Ovary (tissue), 3 donors: ENCODE measurements around the gene FRMD4A.

Source experiments
- POLR2A ChIP-seq: fragments of 450-650 bp; IDR thresholded peaks from one replicate; pipeline ENCODE4 v1.6.1; 2017; ENCODE audit warnings: antibody characterized with exemption, mild to moderate bottlenecking, moderate library complexity
- TF ChIP-seq, protein P1 (sequence below), 3 donors: fragments of 450-650 bp in 2 of 3; fragments of 200-600 bp in 1 of 3; IDR thresholded peaks; one replicate each; pipeline versions ENCODE4 v1.5.1 to v1.8.0; 2016 to 2022; ENCODE audit warnings: antibody characterized with exemption in 3 of 3, mild to moderate bottlenecking in 1 of 3
- donor health status: DM: no; HTN: no; CAD: no.

- TF ChIP-seq, protein P1, sequence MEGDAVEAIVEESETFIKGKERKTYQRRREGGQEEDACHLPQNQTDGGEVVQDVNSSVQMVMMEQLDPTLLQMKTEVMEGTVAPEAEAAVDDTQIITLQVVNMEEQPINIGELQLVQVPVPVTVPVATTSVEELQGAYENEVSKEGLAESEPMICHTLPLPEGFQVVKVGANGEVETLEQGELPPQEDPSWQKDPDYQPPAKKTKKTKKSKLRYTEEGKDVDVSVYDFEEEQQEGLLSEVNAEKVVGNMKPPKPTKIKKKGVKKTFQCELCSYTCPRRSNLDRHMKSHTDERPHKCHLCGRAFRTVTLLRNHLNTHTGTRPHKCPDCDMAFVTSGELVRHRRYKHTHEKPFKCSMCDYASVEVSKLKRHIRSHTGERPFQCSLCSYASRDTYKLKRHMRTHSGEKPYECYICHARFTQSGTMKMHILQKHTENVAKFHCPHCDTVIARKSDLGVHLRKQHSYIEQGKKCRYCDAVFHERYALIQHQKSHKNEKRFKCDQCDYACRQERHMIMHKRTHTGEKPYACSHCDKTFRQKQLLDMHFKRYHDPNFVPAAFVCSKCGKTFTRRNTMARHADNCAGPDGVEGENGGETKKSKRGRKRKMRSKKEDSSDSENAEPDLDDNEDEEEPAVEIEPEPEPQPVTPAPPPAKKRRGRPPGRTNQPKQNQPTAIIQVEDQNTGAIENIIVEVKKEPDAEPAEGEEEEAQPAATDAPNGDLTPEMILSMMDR (IDR thresholded peaks at IDR 0.05), result no peak
- no peak for TF ChIP-seq POLR2A
Measured at GRCh38 chr10:14253079-14253478, 77.6 kb downstream of the FRMD4A start.
